Skeletal muscle cell (primary cell): ENCODE data around the gene ZNF654.
"Not testable (repeated sequence)": the region's sequence is repeated elsewhere in the genome, so short reads cannot be mapped to it uniquely, and the experiment has no call there.

ENCODE experiments used
- DNase-seq: peaks from one replicate; pipeline ENCODE4 v3.0.0-alpha.2; 2010; ENCODE audit warnings: low read depth
- H3K4me3 ChIP-seq: 2 replicates; pipeline ENCODE4 v1.5.1; 2011; ENCODE audit warnings: low read depth, mild to moderate bottlenecking, control low read depth, low read length, moderate library complexity

The ZNF654 gene

GRCh38 chr3:88058306-88058580 lies 812 bp upstream of the ZNF654 start:
- DNase-seq: no peak
- peak overlapping the region; percentile 87 for H3K4me3 ChIP-seq

GRCh38 chr3:88059380-88060170 lies 520 bp downstream of the ZNF654 start:
- H3K4me3 ChIP-seq: peak overlapping the region; percentile 87
- no peak for DNase-seq

- H3K4me3 ChIP-seq: no peak overlapping the region
- DNase-seq: no peak
Measured at GRCh38 chr3:88061746-88062145, 2.7 kb downstream of the ZNF654 start.

GRCh38 chr3:88075072-88075471 lies 16.0 kb downstream of the ZNF654 start:
- no peak overlapping the region for H3K4me3 ChIP-seq
- no peak for DNase-seq

GRCh38 chr3:88075497-88075896 lies 16.4 kb downstream of the ZNF654 start:
- H3K4me3 ChIP-seq: no peak overlapping the region
- DNase-seq: no peak

- DNase-seq: no peak
- H3K4me3 ChIP-seq: no peak overlapping the region
Measured at GRCh38 chr3:88076712-88077111, 17.7 kb downstream of the ZNF654 start.

- DNase-seq: no peak
- no peak overlapping the region for H3K4me3 ChIP-seq
Measured at GRCh38 chr3:88078932-88079331, 19.9 kb downstream of the ZNF654 start.

- H3K4me3 ChIP-seq: no peak overlapping the region
- DNase-seq: no peak
Measured at GRCh38 chr3:88082854-88083253, 23.8 kb downstream of the ZNF654 start.

- H3K4me3 ChIP-seq: no peak overlapping the region
- no peak for DNase-seq
Measured at GRCh38 chr3:88084097-88084501, 25.0 kb downstream of the ZNF654 start.

- DNase-seq: no peak
- H3K4me3 ChIP-seq: no peak overlapping the region
Measured at GRCh38 chr3:88090681-88091080, 31.6 kb downstream of the ZNF654 start.

GRCh38 chr3:88092270-88092669 lies 33.2 kb downstream of the ZNF654 start:
- H3K4me3 ChIP-seq: no peak overlapping the region
- no peak for DNase-seq

GRCh38 chr3:88093266-88093665 lies 34.2 kb downstream of the ZNF654 start:
- no peak overlapping the region for H3K4me3 ChIP-seq
- DNase-seq: no peak

- no peak for DNase-seq
- no peak overlapping the region for H3K4me3 ChIP-seq
Measured at GRCh38 chr3:88101142-88101541, 42.1 kb downstream of the ZNF654 start.

- no peak overlapping the region for H3K4me3 ChIP-seq
- DNase-seq: no peak
Measured at GRCh38 chr3:88105325-88105724, 46.3 kb downstream of the ZNF654 start.

- no peak overlapping the region for H3K4me3 ChIP-seq
- DNase-seq: no peak
Measured at GRCh38 chr3:88112289-88112688, 53.2 kb downstream of the ZNF654 start.

- peak; percentile 21 for DNase-seq
Measured at GRCh38 chr3:88113311-88114162, 54.5 kb downstream of the ZNF654 start.

GRCh38 chr3:88114878-88115549 lies 56.0 kb downstream of the ZNF654 start:
- no peak for DNase-seq
- no peak overlapping the region for H3K4me3 ChIP-seq

More at GRCh38 chr3:88113311-88114162, 54.5 kb downstream of the ZNF654 start:
- no peak overlapping the region for H3K4me3 ChIP-seq

GRCh38 chr3:88117683-88118082 lies 58.6 kb downstream of the ZNF654 start:
- no peak for DNase-seq
- H3K4me3 ChIP-seq: no peak overlapping the region

- not testable (repeated sequence) for H3K4me3 ChIP-seq, DNase-seq
Measured at GRCh38 chr3:88118603-88119002, 59.5 kb downstream of the ZNF654 start.

- DNase-seq: no peak
- no peak overlapping the region for H3K4me3 ChIP-seq
Measured at GRCh38 chr3:88123526-88123925, 64.5 kb downstream of the ZNF654 start.
